ENCODE results near the gene SOCS6.
"Not testable (repeated sequence)": the region's sequence is repeated elsewhere in the genome, so short reads cannot be mapped to it uniquely, and the experiment has no call there.

Gene SOCS6

GRCh38 chr18:70288851-70289328, at the start of gene SOCS6:
TSS of gene SOCS6 (plus strand) at chr18:70289045. CDS start at chr18:70324669, 35,624 bp downstream.
- DNase-seq (ENCODE audit: low read depth, low spot score) = no peak

- no peak for DNase-seq (ENCODE audit: low read depth, low spot score)
Observed at GRCh38 chr18:70243131-70243929, 45.5 kb upstream of the SOCS6 start.

GRCh38 chr18:70246061-70246466, 42.8 kb upstream of the SOCS6 start:
- DNase-seq (ENCODE audit: low read depth, low spot score) = no peak

GRCh38 chr18:70249118-70249517, 39.7 kb upstream of the SOCS6 start:
- DNase-seq (ENCODE audit: low read depth, low spot score) = no peak

- DNase-seq (ENCODE audit: low read depth, low spot score) = not testable (repeated sequence)
Observed at GRCh38 chr18:70249861-70250260, 39.0 kb upstream of the SOCS6 start.

- DNase-seq (ENCODE audit: low read depth, low spot score) = no peak
Observed at GRCh38 chr18:70250781-70251180, 38.1 kb upstream of the SOCS6 start.

GRCh38 chr18:70256184-70256583, 32.7 kb upstream of the SOCS6 start:
- DNase-seq (ENCODE audit: low read depth, low spot score) = no peak

GRCh38 chr18:70256994-70257393, 31.9 kb upstream of the SOCS6 start:
- DNase-seq (ENCODE audit: low read depth, low spot score) = no peak

- no peak for DNase-seq (ENCODE audit: low read depth, low spot score)
Observed at GRCh38 chr18:70258243-70258642, 30.6 kb upstream of the SOCS6 start.

- no peak for DNase-seq (ENCODE audit: low read depth, low spot score)
Observed at GRCh38 chr18:70260683-70261082, 28.2 kb upstream of the SOCS6 start.

GRCh38 chr18:70261141-70261788, 27.6 kb upstream of the SOCS6 start:
- no peak for DNase-seq (ENCODE audit: low read depth, low spot score)

GRCh38 chr18:70263336-70263735, 25.5 kb upstream of the SOCS6 start:
- DNase-seq (ENCODE audit: low read depth, low spot score) = no peak

GRCh38 chr18:70271742-70272141, 17.1 kb upstream of the SOCS6 start:
- no peak for DNase-seq (ENCODE audit: low read depth, low spot score)

- no peak for DNase-seq (ENCODE audit: low read depth, low spot score)
Observed at GRCh38 chr18:70273021-70273420, 15.8 kb upstream of the SOCS6 start.

- DNase-seq (ENCODE audit: low read depth, low spot score) = no peak
Observed at GRCh38 chr18:70276416-70277191, 12.2 kb upstream of the SOCS6 start.

GRCh38 chr18:70279470-70279869, 9.4 kb upstream of the SOCS6 start:
- DNase-seq (ENCODE audit: low read depth, low spot score) = no peak

- DNase-seq (ENCODE audit: low read depth, low spot score) = no peak
Observed at GRCh38 chr18:70280007-70280925, 8.6 kb upstream of the SOCS6 start.

- DNase-seq (ENCODE audit: low read depth, low spot score) = no peak
Observed at GRCh38 chr18:70284976-70285620, 3.7 kb upstream of the SOCS6 start.

- DNase-seq (ENCODE audit: low read depth, low spot score) = no peak
Observed at GRCh38 chr18:70287731-70288130, 1.1 kb upstream of the SOCS6 start.

- no peak for DNase-seq (ENCODE audit: low read depth, low spot score)
Observed at GRCh38 chr18:70288171-70288850, 534 bp upstream of the SOCS6 start.
